NCI-H2029 treated with DMSO at 0.1 percent for 48 hours (cell line): ENCODE data around the gene MACROD2.
"Not testable (repeated sequence)": the region's sequence is repeated elsewhere in the genome, so short reads cannot be mapped to it uniquely, and the experiment has no call there.

Experiments
- DNase-seq: peaks from one replicate; lab custom pipeline; 2025; lab: John Stamatoyannopoulos, UW

MACROD2 gene

DNA sequence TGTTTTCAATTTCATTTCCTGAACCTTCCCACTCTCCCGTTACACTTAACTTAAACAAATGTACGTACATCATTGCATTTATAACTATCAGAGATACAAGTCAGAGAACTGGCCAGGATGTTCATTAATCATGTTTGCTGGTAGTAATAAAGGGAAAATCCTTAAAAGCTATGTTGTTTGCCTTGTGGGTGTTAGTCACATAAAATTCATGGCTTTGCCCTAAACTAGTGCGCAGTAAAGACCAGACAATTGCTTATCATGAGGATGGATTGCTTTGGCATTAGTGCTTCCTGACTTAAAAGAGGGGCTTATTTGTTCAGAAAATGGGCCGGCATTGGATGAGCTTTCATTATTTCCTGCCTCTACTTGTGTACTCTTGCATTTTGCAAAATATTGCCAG lies 1379.4 kb downstream of the MACROD2 start:
- DNase-seq = no peak

DNA sequence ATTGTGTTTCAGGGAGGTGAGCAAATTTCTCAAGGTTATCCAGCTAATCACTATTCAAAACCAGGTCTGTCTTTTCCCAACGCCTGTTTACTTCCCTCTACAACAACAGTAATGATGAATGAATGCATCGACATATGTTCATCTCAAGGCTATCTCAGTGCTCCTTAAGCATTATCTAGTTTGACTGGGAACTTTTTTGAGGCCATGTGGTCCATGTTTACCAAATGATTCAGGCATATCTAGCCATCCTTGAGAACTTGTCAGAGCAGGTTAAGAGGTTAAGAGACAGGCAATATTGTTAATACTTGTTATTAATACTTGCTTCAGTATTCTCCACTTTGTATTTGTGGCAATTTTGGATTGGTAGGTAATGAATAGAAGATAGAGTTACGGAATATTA lies 1380.5 kb downstream of the MACROD2 start:
- DNase-seq = no peak

DNA sequence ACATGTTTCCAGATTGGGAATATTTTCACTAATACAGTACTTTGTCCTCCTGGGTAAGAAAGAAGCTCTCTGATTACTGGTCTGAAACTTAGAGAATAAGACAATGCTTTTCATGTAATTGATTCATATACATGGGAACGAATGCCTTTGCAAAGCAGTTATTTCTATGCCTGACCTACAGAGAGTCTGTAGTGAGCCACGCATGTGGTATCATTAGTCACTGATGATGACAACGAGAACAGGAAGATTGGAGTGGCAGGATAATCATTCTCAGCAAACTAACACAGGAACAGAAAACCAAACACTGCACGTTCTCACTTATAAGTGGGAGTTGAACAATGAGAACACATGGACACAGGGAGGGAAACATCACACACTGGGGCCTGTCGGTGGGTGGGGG lies 1382.3 kb downstream of the MACROD2 start:
- not testable (repeated sequence) for DNase-seq

DNA sequence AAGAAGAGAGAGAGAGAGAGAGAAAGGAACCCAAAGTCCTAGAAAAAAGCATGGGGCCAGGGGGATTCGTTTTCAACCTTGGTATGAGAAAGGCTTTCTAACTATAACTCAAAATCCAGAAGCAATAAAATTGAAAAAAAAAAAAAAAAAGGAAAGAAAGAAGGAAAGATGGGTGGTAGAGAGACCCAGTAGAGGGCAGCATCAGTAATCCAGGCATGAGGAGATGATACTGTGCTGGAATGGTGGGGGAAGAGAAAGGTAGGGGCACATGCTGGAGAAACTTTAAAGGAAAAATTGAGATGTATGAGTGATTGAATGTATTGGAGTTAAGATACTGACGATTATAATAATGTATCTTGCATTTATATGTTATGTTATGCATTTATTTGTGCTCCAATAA lies 1382.8 kb downstream of the MACROD2 start:
- no peak for DNase-seq

DNA sequence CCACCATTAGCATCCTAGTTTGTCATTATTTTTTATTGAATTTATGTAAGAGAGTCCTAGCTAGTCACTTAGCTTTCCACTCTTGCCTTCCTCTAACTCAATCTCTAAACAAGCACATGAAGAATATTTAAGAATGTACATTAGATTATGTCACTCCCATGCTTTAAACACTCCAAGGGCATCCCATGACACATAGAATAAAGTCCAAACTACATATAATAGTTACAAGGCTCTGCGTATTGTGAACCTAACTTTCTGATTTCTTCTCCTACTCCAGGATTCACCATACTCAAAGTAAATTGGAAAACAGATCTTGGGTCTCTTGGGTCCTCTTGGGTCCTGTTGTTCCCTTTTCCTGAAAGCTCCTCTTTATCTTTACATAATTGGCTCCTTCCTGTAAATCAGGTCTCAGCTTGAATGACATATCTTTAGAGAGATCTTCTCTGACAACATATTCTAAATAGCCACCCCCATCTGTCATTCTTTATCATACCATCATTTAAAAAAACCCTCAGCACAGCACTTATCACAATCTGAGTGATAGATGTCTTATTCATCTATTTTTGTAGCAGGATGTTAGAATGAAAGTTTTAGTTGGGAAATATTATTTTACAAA lies 1384.5 kb downstream of the MACROD2 start:
- DNase-seq = no peak

DNA sequence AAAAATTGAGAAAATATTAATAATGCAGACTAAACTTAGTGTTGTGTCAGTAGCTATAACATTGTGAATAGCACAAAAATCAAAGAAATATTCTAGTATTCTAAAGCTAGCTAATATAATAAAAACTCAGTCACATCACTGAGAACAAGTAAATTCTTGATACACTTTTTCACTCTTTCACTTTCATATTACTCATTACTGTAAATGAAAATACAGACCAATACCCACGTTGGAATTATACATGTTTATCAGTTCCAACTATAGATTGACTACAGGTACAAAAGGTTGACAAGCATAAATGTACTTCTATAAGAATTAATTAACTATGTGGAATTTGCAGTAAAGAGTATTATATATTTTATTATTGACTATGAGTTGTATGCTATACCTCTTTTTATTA lies 1385.5 kb downstream of the MACROD2 start:
- no peak for DNase-seq

DNA sequence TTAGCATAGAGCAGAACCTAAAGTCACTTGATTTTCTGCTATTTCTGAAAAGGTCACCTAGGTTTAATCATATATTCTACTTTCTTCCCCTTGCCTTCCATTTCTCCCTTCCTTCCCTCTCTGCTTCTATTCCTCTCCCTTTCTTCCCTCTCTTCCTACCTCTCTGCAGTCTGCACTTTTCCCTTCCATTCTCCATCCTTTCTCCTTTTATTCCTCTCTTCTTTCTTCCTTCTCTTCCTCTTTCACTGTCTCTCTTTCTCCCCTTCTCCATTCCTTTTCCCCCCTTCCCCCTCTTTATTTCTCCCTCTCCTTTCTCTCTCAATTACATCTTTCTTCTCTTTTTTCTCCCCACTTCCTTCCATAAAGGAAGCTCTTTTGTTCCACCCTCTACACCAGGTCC lies 1391.9 kb downstream of the MACROD2 start:
- no peak for DNase-seq

DNA sequence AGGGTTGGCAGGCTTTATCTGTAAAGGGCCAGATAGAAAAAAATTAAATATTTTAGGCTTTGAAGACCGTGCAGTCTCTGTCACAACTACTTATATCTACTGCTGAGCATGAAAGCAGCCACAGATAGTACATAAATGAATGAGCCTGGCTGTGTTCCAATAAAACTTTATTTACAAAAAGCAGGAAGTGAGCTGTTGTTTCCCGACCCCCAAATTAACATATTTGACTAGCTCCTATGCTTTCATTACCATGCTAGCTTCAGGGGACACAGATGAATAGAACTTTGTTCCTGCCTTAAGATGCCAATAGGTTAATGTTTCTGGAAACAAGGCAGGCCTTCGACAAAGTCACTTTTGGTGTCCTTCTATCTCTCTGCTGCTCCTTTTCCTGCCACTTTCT lies 1400.1 kb downstream of the MACROD2 start:
- DNase-seq = no peak

DNA sequence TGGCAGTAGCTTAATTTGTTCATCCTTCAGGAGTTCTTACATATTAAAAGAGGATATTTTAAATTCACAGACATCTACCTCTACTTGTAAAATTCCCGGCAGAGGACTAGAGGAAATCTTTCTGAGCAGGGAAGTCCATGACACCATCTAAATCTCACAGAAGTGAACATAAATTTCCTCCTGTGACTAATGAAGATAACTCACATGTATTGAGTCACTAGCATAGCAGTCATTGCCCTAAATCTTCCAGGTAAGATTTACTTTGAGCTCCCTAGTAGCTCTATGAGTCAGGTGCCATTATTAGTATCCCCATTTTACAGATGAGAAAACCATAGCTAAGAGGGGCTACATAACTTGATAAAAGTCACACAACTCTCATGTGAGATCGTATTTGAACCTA lies 1400.7 kb downstream of the MACROD2 start:
- no peak for DNase-seq

DNA sequence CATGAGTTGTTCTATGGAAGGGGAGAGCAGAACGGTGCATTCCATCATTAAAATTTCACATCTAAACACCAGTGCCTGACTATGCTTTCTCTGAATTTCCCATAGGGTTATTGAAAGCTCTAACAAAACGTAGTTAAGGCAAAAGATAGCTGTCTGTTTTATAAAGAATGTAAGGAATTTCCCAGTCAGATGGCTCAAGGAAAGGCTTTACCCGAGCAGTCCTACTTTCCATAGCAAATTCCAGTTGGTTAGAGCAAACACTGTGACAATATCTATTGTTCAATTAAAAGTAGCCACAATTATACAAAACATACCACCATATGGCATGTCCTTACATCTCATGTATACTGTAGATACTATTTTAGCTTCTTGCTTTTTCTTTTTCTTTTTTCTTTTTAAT lies 1401.6 kb downstream of the MACROD2 start:
- DNase-seq = no peak

DNA sequence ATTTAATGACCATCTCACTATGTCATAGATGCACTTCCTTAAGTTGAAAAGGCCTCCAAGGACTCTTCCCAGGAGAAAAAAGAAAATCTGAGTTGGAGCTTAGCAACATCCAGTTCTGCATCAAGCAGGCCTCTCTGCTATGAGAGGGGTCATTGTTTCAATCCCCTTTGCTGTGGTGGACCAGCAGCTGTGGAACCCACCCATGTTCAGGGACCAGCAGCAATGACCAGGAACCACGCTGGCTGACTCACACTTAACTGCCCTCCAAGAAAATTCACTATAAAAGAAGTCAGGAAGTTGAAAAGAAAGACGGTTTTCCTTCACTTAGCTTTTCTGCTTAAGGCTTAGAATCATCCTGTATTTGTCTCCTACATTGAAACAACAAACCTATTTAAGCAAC lies 1404.5 kb downstream of the MACROD2 start:
- DNase-seq = no peak

DNA sequence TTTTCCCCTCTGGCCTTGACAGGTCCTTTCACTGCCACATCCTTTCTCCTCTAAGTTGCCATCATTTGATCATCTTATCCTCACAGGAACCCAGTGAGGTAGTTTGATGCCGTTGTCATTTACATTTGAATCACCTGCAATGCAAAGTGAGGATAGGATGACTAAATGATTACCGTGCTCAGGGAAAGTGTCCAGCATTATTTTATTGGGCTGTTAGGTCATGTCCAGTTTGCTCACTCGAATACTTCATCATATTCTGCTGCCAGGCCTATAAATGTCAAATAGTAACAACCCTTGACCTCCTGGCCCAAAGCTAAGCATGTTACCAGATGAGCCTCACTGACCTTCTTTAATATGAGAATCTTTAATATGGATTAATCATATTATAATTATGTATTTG lies 1410.8 kb downstream of the MACROD2 start:
- no peak for DNase-seq

DNA sequence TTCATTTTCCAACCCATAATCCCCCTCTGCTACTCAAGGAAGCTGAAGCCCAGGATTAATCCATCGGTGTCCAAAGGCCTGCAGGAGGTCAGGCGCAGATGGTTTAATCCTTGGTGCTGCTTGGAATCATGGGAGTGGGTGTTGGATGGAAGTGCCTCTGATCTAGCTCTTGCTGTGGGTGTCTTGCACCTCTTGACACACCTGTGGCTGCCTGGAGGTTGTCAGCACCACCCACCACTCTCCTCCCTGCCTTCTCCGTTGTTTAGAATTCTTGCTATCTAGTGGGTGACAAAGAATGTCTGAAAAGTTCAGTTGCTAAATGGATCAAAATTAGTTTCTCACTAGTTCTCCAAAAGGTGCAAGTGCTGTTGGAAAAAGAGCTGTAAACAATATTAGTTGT lies 1416.5 kb downstream of the MACROD2 start:
- no peak for DNase-seq

DNA sequence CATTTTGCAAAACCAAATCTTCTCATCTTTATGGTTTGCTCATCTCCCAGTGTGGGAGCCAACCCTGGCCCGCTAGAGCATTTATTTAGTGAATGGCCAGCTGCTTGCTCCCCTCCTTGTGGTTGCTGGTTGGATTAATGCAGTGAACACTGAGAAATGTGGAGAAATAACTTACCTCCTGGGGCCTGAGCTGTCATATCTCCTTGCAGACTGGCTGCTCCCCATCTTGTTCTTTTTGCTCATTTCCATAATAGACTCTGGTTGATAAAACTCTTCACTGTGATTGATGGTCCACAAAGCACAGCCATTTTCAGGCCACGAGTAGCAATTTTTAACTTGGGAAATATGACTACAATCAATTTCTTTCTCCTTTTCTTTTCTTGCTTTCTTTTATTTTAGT lies 1420.6 kb downstream of the MACROD2 start:
- no peak for DNase-seq

DNA sequence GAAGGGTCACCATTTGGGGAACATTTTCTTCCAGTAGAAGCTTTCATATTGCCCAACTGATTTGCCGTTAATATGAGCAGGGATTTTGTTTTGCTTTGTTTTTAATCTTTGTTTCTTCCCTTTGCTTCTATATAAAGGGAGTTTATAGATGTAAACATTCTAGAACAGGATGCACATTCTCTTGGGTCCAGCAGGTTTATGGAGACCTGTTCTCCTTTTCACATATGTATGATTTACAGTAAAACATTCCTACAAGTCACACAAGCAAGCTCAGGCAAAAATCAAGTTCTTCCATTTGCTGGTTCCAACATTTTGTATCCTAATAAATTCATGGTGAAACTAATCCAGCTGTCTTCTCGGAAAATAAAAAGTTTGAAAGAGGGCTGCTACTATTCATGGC lies 1424.5 kb downstream of the MACROD2 start:
- no peak for DNase-seq

DNA sequence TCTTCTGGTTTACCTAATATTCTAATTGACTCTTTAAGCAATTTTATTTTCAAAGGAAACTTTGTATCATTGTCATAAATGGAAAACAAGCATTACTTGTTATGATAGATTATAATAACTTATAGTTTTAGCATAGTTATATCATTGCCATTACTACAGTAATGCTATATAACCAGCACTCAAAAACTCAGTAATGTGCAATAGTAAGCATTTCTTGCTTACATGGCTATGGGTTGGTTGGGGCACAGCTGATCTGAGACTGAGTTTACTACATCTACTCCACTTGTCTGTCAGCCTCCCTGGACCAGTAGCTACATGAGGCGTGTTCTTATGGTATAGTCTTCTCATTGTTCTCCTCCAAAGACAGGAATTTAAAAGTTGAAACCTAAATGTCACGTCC lies 1427.7 kb downstream of the MACROD2 start:
- no peak for DNase-seq

DNA sequence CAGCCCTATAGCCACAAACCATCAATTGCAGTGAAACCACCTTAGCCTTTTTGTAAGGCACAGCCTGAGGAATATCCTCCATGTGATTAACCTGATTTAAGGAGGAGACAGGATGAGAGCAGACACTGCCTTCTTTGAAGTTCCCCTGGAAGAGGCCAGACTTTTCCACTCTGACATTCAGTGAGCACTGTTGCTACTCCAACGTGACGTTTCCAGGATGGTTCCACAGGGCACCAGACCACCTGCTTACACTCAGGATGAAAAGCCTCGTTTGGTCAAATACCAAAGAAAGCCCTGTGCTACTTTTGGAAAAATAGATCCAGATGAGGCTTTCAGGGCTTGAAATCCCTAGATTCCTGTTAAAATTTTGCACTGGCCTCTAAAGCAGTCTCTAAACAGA lies 1444.2 kb downstream of the MACROD2 start:
- no peak for DNase-seq

DNA sequence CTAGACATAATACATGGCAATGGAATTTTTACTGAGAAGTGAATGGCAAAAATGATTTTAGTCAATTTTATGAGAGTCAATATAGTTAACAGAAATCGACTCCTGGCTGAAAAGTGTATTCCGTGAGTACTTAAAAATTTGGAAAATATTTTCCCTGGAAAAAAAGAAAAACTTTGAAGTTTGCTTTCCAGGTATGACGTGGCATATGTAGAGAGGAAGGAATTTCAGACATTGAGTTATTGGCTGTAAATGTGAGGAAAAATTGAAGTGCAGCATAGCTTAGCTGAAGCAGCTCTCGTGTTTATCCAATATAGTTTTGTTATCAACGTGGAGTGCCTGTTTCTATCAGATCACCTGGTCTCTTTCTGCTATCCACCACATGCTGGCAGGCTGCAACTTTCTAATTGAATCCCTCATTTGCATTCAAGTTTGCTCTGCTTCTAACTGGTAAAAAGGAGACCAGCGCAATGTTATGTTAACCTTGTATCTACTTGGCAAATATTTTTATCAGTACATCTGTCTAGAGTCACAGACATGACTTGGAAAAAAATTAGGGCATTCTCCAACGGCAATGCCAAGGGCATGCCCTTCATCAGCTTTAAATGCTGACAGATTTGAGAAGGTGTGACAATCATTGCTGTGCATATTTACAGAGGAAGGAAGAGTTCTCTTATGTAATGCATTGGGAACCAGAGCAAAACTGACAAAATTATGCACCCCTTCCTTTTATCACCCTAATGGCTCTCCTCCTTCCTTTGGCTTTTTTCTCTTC lies 1444.9 kb downstream of the MACROD2 start:
- no peak for DNase-seq

DNA sequence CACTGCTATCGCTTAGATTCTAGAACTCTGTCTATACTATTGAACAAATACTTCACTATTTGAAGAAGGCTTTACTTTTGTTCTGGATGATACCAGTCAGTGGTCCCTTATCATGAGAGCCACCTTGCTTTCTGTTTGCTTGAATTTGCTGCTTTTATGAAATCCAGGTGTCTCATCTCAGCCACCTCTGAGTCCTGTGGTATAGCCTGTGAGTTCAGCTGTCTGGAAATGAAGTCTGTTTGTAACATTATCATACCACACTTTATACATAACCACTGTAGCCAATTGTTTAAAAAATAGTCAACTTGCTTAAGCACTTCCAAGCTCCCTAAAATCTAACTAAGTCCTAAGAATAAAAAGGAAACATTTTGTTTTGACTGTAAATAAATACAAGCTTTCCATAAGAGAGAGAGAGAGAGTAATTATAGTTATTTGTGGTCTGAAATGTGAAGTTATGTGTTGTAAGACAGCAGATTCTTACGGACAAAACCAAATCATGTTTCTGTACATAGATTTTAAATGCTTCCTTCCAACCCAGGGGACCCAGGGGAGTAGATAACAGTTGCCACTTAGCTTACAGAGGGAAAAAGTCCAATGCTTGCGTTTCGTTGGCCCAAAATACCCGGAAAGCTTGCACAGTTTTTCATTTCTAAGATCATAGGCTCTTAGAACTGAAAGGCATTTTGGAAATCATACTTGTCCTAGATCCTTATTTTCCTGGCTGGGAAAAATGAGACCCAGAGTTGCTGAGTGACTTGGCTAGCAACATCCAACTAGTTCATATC lies 1449.9 kb downstream of the MACROD2 start:
- no peak for DNase-seq

DNA sequence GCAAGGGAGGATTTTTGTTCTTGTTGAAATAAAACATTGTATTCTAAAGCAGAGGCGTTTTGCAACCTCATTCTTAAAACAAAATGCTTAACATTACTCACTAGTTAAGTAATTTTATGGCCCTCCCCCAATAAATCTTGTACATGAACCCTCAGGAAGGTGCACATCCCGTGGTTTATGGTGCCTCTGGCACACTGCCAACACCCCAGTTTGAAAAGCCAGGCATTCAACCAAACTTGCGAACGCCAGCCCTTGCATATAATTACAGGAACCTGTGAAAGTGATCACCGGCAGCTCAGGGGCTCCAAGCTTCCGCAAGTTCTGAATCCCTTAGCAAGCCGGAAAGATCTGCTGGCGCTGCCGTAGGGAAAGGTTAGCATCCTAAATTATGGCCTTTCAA lies 1451.1 kb downstream of the MACROD2 start:
- no peak for DNase-seq

DNA sequence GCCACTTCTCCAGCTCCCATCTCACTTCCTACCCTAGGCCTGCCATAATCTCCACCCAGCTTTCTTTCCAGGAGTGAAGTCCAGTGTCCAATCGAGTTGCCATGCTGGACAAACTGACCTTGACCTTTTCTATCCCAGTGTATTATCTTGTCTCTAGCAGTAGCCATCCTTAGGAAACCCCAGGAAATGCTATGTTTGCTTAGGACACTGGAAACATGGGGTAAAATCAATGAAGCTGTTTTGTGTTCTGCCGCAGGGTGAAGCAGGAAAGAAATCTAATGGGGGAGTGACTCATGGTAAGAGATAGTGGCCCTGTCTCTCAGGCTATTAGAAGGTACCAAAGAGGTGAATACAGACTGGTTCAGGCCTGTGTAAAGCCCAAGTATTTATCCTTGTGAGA lies 1452.2 kb downstream of the MACROD2 start:
- no peak for DNase-seq

DNA sequence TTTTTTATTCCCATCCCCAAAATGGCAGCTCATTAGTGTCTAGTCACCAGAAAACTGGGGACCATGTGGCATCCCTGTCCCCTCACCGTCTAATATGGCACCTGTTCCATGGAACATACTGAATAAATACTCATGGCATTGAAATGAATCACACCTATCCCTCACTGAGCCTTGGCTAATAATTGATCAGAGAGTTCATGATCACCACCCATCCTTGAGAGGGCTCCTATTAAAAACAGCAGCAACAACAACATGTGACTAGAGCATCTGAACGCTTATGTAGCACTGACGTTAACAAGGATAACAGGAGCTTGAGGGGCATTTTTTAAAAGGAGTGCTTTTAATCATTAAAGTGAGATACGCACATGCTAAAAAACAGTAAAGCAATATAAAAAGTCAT lies 1453.7 kb downstream of the MACROD2 start:
- DNase-seq = no peak

DNA sequence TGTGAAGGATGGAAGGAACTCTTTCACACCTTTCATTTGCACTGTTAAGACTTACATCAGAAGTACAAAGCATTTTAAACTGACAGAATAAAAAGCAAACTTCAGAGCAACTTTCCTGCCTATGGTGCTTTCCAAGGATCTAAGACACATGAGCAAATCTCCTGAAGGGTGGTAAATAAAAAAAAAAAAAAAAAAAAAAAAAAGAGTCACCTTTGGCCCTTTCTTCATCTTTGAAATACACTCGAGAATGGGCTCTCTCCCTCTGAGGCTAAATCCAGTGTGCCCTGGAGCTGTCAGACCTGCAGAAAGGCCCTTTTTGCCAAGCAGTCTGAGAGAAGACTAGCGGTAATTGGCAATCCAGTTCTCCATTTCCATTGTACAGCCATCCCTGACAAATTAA lies 1455.9 kb downstream of the MACROD2 start:
- DNase-seq = no peak
